CD4-positive, CD25-positive, alpha-beta regulatory T cell (primary cell): ENCODE measurements around the gene CNOT6. TPM values are rescaled to one million over a fixed set of nuclear protein-coding genes. Genes with fewer than 3 reads are reported as not detected.
"Not testable (repeated sequence)": the region's sequence is repeated elsewhere in the genome, so short reads cannot be mapped to it uniquely, and the experiment has no call there.

Source experiments
- ATAC-seq, 2 donors: fragments of 150-1000 bp; cut with Tn5 transposase; one replicate each; pipeline ENCODE4 v1.10.0; 2021; ENCODE audit warnings: low read depth in 2 of 2, moderate number of reproducible peaks in 2 of 2, moderate library complexity in 1 of 2
- DNase-seq, 3 donors: peaks; one replicate each; pipeline versions ENCODE4 v3.0.0 to v3.0.0-alpha.2; 2012 to 2022; ENCODE audit warnings: mixed read lengths in 1 of 3
- H3K27ac ChIP-seq: one replicate; pipeline ENCODE4 v1.7.0; 2013; ENCODE audit warnings: mild to moderate bottlenecking, low read length; ENCODE audit not compliant: insufficient read depth, poor library complexity, severe bottlenecking
- H3K27me3 ChIP-seq: one replicate; pipeline ENCODE4 v1.7.0; 2013; ENCODE audit warnings: low read length; ENCODE audit not compliant: control insufficient read depth, insufficient read depth
- H3K36me3 ChIP-seq: one replicate; pipeline ENCODE4 v1.7.0; 2013; ENCODE audit warnings: mild to moderate bottlenecking, low read length, moderate library complexity; ENCODE audit not compliant: control insufficient read depth, insufficient read depth
- H3K4me1 ChIP-seq: 2 replicates; pipeline ENCODE4 v1.7.0; 2013; ENCODE audit warnings: mild to moderate bottlenecking, low read length; ENCODE audit not compliant: insufficient read depth, control insufficient read depth, poor library complexity, severe bottlenecking
- H3K4me3 ChIP-seq: one replicate; pipeline ENCODE4 v1.7.0; 2013; ENCODE audit warnings: low read depth, mild to moderate bottlenecking, low read length, moderate library complexity
- H3K9me3 ChIP-seq, 2 experiments: 1 replicate in 1 of 2; 2 replicates in 1 of 2; pipeline ENCODE4 v1.7.0; 2013; ENCODE audit warnings: low read length in 2 of 2, mild to moderate bottlenecking in 1 of 2, moderate library complexity in 1 of 2; ENCODE audit not compliant: control insufficient read depth in 2 of 2
- H3K27ac Mint-ChIP-seq, 3 donors: one replicate each; pipeline ENCODE4 v1.8.0; 2020 to 2022; ENCODE audit warnings: mild to moderate bottlenecking in 3 of 3, mixed read lengths in 3 of 3, moderate library complexity in 2 of 3
- H3K27me3 Mint-ChIP-seq: one replicate; pipeline ENCODE4 v1.8.0; 2022; ENCODE audit warnings: mild to moderate bottlenecking, mixed read lengths
- H3K36me3 Mint-ChIP-seq: one replicate; pipeline ENCODE4 v1.8.0; 2020; ENCODE audit warnings: mixed read lengths
- H3K4me1 Mint-ChIP-seq, 4 donors: one replicate each; pipeline ENCODE4 v1.8.0; 2020 to 2022; ENCODE audit warnings: mixed read lengths in 4 of 4, mild to moderate bottlenecking in 1 of 4
- H3K4me3 Mint-ChIP-seq, 4 donors: one replicate each; pipeline ENCODE4 v1.8.0; 2020 to 2022; ENCODE audit warnings: mild to moderate bottlenecking in 4 of 4, mixed read lengths in 4 of 4, moderate library complexity in 3 of 4
- H3K9me3 Mint-ChIP-seq, 7 donors: one replicate each; pipeline ENCODE4 v1.8.0; 2020 to 2022; ENCODE audit warnings: mixed read lengths in 7 of 7, mild to moderate bottlenecking in 3 of 7, moderate library complexity in 2 of 7
- polyA plus RNA-seq, 4 donors: library from polyadenylated mRNA; unstranded; fragments of 300-500 nt; fragmentation: Illumina TruSeq; gene quantifications; one replicate each; pipeline ENCODE4 v1.2.3, GENCODE V29; 2021
- total RNA-seq: library from RNA; stranded (reverse); gene quantifications from one replicate; pipeline ENCODE4 v1.2.3, GENCODE V29; 2022

The CNOT6 gene
- total and polyA plus RNA-seq, 5 donors from 2014 or later = 7.6 to 22.8 (median 9.0) TPM

- Histone ChIP-seq H3K9me3 (no peaks in the 10 kb centered on the region), H3K36me3 (no peaks in the 10 kb centered on the region), H3K4me3 (no peak overlapping the region), H3K4me1 (no peaks in the 10 kb centered on the region), H3K27me3 (no peaks in the 10 kb centered on the region), H3K27ac (no peak overlapping the region)
- ATAC-seq (no peak), DNase-seq (no peak)
- Mint-ChIP-seq H3K27me3 (peaks cover 19% of the 10 kb centered on the region), H3K27ac (peak overlapping the region in 1 of 3 donors; percentile 29), H3K9me3 (no peaks in the 10 kb centered on the region), H3K4me3 (no peak overlapping the region), H3K4me1 (peaks cover 0 to 3% (median 2%) of the 10 kb centered on the region in 4 donors), H3K36me3 (no peaks in the 10 kb centered on the region)
Measured at GRCh38 chr5:180468732-180469585, 25.2 kb upstream of the CNOT6 start.

- Mint-ChIP-seq H3K27ac (no peak overlapping the region), H3K9me3 (no peaks in the 10 kb centered on the region), H3K4me1 (peaks cover 0 to 3% (median 2%) of the 10 kb centered on the region in 4 donors), H3K27me3 (peaks cover 19% of the 10 kb centered on the region), H3K4me3 (no peak overlapping the region), H3K36me3 (no peaks in the 10 kb centered on the region)
- ATAC-seq = no peak
- H3K36me3 ChIP-seq = no peaks in the 10 kb centered on the region
- no peaks in the 10 kb centered on the region for H3K9me3 ChIP-seq
- no peak overlapping the region for H3K27ac ChIP-seq
- no peaks in the 10 kb centered on the region for H3K4me1 ChIP-seq
- DNase-seq = no peak
- no peak overlapping the region for H3K4me3 ChIP-seq
- no peaks in the 10 kb centered on the region for H3K27me3 ChIP-seq
Measured at GRCh38 chr5:180469586-180469865, 24.7 kb upstream of the CNOT6 start.

GRCh38 chr5:180469866-180470265 lies 24.3 kb upstream of the CNOT6 start:
- no peak overlapping the region for H3K4me3 ChIP-seq

GRCh38 chr5:180470361-180470760 lies 23.8 kb upstream of the CNOT6 start:
- DNase-seq = no peak
- Mint-ChIP-seq H3K27me3 (peaks cover 19% of the 10 kb centered on the region), H3K4me3 (no peak overlapping the region), H3K4me1 (peaks cover 0 to 3% (median 2%) of the 10 kb centered on the region in 4 donors), H3K36me3 (no peaks in the 10 kb centered on the region), H3K9me3 (no peaks in the 10 kb centered on the region), H3K27ac (no peak overlapping the region)
- Histone ChIP-seq H3K9me3 (no peaks in the 10 kb centered on the region), H3K4me1 (no peaks in the 10 kb centered on the region), H3K27ac (no peak overlapping the region), H3K27me3 (no peaks in the 10 kb centered on the region), H3K36me3 (no peaks in the 10 kb centered on the region), H3K4me3 (no peak overlapping the region)
- no peak for ATAC-seq

More at GRCh38 chr5:180469866-180470265, 24.3 kb upstream of the CNOT6 start:
- Mint-ChIP-seq H3K9me3 (no peaks in the 10 kb centered on the region), H3K27me3 (peaks cover 19% of the 10 kb centered on the region), H3K4me3 (no peak overlapping the region), H3K27ac (no peak overlapping the region), H3K36me3 (no peaks in the 10 kb centered on the region), H3K4me1 (peaks cover 0 to 3% (median 2%) of the 10 kb centered on the region in 4 donors)
- no peak for ATAC-seq
- H3K36me3 ChIP-seq = no peaks in the 10 kb centered on the region
- H3K27ac ChIP-seq = no peak overlapping the region
- H3K4me1 ChIP-seq = no peaks in the 10 kb centered on the region
- no peak for DNase-seq
- H3K9me3 ChIP-seq = no peaks in the 10 kb centered on the region
- no peaks in the 10 kb centered on the region for H3K27me3 ChIP-seq

GRCh38 chr5:180470966-180471582 lies 23.1 kb upstream of the CNOT6 start:
- Mint-ChIP-seq H3K4me1 (peaks cover 0 to 3% (median 2%) of the 10 kb centered on the region in 4 donors), H3K27me3 (peaks cover 19% of the 10 kb centered on the region), H3K36me3 (no peaks in the 10 kb centered on the region), H3K9me3 (no peaks in the 10 kb centered on the region), H3K4me3 (no peak overlapping the region), H3K27ac (no peak overlapping the region)
- Histone ChIP-seq H3K27ac (no peak overlapping the region), H3K4me1 (no peaks in the 10 kb centered on the region), H3K9me3 (no peaks in the 10 kb centered on the region), H3K27me3 (no peaks in the 10 kb centered on the region), H3K36me3 (no peaks in the 10 kb centered on the region), H3K4me3 (no peak overlapping the region)
- DNase-seq (peak; percentile 38 to 62 (median 57)), ATAC-seq (peak; percentile 64 to 72)

- ATAC-seq = no peak
- H3K36me3 ChIP-seq = no peaks in the 10 kb centered on the region
- Mint-ChIP-seq H3K4me3 (no peak overlapping the region), H3K4me1 (peaks cover 0 to 3% (median 2%) of the 10 kb centered on the region in 4 donors), H3K27me3 (peaks cover 19% of the 10 kb centered on the region), H3K9me3 (peaks cover 0 to 1% (median 0%) of the 10 kb centered on the region in 7 donors), H3K36me3 (no peaks in the 10 kb centered on the region), H3K27ac (no peak overlapping the region)
- H3K27ac ChIP-seq = no peak overlapping the region
- no peak for DNase-seq
- no peaks in the 10 kb centered on the region for H3K9me3 ChIP-seq
- H3K4me1 ChIP-seq = no peaks in the 10 kb centered on the region
- H3K27me3 ChIP-seq = no peaks in the 10 kb centered on the region
- no peak overlapping the region for H3K4me3 ChIP-seq
Measured at GRCh38 chr5:180471866-180472265, 22.3 kb upstream of the CNOT6 start.

- Histone ChIP-seq H3K4me3 (no peak overlapping the region), H3K4me1 (no peaks in the 10 kb centered on the region), H3K9me3 (no peaks in the 10 kb centered on the region), H3K27ac (no peak overlapping the region), H3K27me3 (no peaks in the 10 kb centered on the region), H3K36me3 (no peaks in the 10 kb centered on the region)
- Mint-ChIP-seq H3K4me3 (no peak overlapping the region), H3K9me3 (peaks cover 0 to 1% (median 0%) of the 10 kb centered on the region in 7 donors), H3K27ac (no peak overlapping the region), H3K4me1 (peaks cover 0 to 3% (median 2%) of the 10 kb centered on the region in 4 donors), H3K27me3 (peaks cover 19% of the 10 kb centered on the region), H3K36me3 (no peaks in the 10 kb centered on the region)
- ATAC-seq = no peak
- DNase-seq = no peak
Measured at GRCh38 chr5:180472269-180472668, 21.9 kb upstream of the CNOT6 start.

- H3K4me1 Mint-ChIP-seq, H3K4me1 ChIP-seq, H3K4me3 ChIP-seq, H3K4me3 Mint-ChIP-seq, ATAC-seq, H3K36me3 ChIP-seq, H3K27me3 ChIP-seq, H3K36me3 Mint-ChIP-seq, DNase-seq, H3K9me3 Mint-ChIP-seq, H3K9me3 ChIP-seq, H3K27ac ChIP-seq, H3K27ac Mint-ChIP-seq: not testable (repeated sequence)
- peaks cover 19% of the 10 kb centered on the region for H3K27me3 Mint-ChIP-seq
Measured at GRCh38 chr5:180473386-180473785, 20.8 kb upstream of the CNOT6 start.
